ENCODE data around the gene ONECUT2. TPM values are rescaled to one million over a fixed set of nuclear protein-coding genes. Genes with fewer than 3 reads are reported as not detected.

The ONECUT2 gene
- total RNA-seq: 10.5 TPM

DNA sequence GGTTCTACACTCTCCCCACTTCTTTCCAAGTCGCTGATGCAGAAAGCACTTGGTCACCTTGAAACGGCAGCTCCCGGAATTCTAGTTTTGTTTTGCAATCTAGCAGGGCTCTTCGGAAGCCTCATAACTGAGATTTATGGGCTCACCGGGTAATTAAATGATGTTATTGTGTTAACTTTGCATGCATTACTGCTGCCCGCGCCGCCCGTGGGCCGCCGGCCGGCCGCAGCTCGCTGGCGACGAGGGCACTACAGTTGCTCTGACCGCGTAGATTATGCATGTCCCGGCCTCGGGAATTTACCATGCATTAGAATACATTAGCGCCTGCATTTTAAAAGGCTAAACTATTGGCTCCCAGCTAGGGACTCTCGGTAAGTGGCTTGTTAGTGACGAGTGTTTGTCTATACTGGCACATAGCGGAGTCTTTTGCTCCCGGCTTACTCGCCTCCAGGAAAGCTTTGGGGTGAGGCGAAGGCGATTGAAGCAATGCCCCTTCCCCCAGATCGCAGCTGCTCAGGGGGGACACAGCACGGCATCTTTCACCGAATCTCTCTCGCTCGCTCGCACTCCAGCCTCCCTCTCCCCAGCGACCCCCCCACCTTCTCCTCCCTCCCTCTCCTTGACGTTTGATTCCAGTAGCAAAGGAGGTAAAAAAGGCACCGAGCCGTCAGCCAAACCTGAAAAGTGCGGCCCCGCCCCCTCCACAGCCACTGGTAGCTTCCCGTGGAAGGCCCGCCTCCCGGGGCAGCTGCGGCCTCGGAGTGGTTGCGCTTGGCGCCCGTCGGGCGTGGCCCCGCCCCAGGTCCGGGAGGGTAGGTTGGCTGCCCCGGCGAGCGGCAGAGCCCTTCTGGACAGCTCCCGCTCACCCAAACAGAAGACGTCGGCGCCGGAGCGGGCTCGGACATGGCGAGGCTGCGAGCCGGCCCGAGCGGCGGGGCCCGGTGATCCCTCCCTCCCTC, at the start of gene ONECUT2:
Gene ONECUT2, plus strand, starts transcription at position 839 of the 959 bp plus-strand sequence. CDS start 343 bp downstream, outside the sequence.

Other genes starting within 250 kb of the ONECUT2 start
- gene ST8SIA3, start 82.8 kb upstream of the ONECUT2 start, total RNA-seq: 5.5 TPM
- 47.3 TPM for gene FECH, start 151.3 kb downstream of the ONECUT2 start, total RNA-seq
- 97.3 TPM for gene NARS1, start 186.5 kb downstream of the ONECUT2 start, total RNA-seq

All from camera-type eye (tissue), 1 donor.